ENCODE measurements around the gene CLSTN3. TPM values are rescaled to one million over a fixed set of nuclear protein-coding genes. Genes with fewer than 3 reads are reported as not detected.

Gene CLSTN3
- polyA plus RNA-seq, 1 of the 3 experiments (the other 2 are of a cell fraction): 12.7 TPM

- H3K4me2 ChIP-seq: peak overlapping the region; percentile 71
- WGBS (ENCODE audit: low lambda C conversion rate): 73% methylated on average over 9 of the region's 10 CpGs
- H3K79me2 ChIP-seq (ENCODE audit: insufficient read depth): no peaks in the 10 kb centered on the region
- peaks cover 0 to 8% of the 10 kb centered on the region in 2 experiments; a peak in 1 of 4 replicates for H3K4me1 ChIP-seq (ENCODE audit: control insufficient read depth in 1 of 2, insufficient read depth in 2 of 2, low read depth in 1 of 2, low read length in 1 of 2)
- no peak for DNase-seq
- no peak for TF ChIP-seq MXI1 (IDR thresholded peaks at IDR 0.05; ENCODE audit: low read depth, low read length)
- no peak for TF ChIP-seq TAF1 (IDR thresholded peaks at IDR 0.05; ENCODE audit: borderline replicate concordance, low read depth, low read length)
- TF ChIP-seq TEAD4 (IDR thresholded peaks at IDR 0.05; ENCODE audit: borderline replicate concordance, insufficient read depth): no peak
- no peak for TF ChIP-seq FOXJ3 (CRISPR knock-in tag; IDR thresholded peaks at IDR 0.05)
- TF ChIP-seq SMC3 (IDR thresholded peaks at IDR 0.05; ENCODE audit: low read depth, low read length): no peak
- no peak for TF ChIP-seq POLR2AphosphoS5 (IDR thresholded peaks at IDR 0.05; ENCODE audit: low read depth, low read length)
- TF ChIP-seq EZH2phosphoT487 (IDR thresholded peaks at IDR 0.05; ENCODE audit: borderline replicate concordance, low read depth): no peak
- no peak for TF ChIP-seq GATA2 (CRISPR knock-in tag; IDR thresholded peaks at IDR 0.05)
- no peak for TF ChIP-seq NRF1 (IDR thresholded peaks at IDR 0.05; ENCODE audit: low read depth, low read length)
- TF ChIP-seq CTCF (IDR thresholded peaks at IDR 0.05): no peak
- TF ChIP-seq CHD2 (IDR thresholded peaks at IDR 0.05; ENCODE audit: low read length, partially characterized antibody): no peak
- TF ChIP-seq NFIC (IDR thresholded peaks at IDR 0.05; ENCODE audit: borderline replicate concordance): no peak
- no peak for TF ChIP-seq USF1 (IDR thresholded peaks at IDR 0.05; ENCODE audit: borderline replicate concordance, low read depth)
- no peak for TF ChIP-seq RAD21 (IDR thresholded peaks at IDR 0.05; ENCODE audit: low read length)
- no peak for TF ChIP-seq ELF1 (IDR thresholded peaks at IDR 0.05)
- no peak for TF ChIP-seq PBX3 (IDR thresholded peaks at IDR 0.05)
- H3K4me3 ChIP-seq (ENCODE audit: low read depth in 2 of 2, low read length in 1 of 2): peak overlapping the region in 1 of 2 experiments; percentile 54; a peak in 2 of 4 replicates
- ChIA-PET POLR2A (interaction anchor here (0.7 kb wide), 1 partner anchor 148 kb away, joined by 3 read pairs; the partner anchor contains the start of gene C12orf57), CTCF (interaction anchor here (0.8 to 2.2 kb wide), 12 partner anchors 9 to 167 kb away, joined by 3 to 11 read pairs (median 4); partner anchors contain the start of genes C12orf57, C1S and RNU7-1)
- peak overlapping the region; percentile 33; the same call in 1 of the 2 replicates for H3K9ac ChIP-seq
- no peak overlapping the region for H3K27ac ChIP-seq (ENCODE audit: low read depth in 2 of 2, low read length in 1 of 2)
- H3K9me2 ChIP-seq: no peaks in the 10 kb centered on the region
- no peaks in the 10 kb centered on the region for H3K27me3 ChIP-seq (ENCODE audit: insufficient read depth)
- peak overlapping the region; percentile 91; the same call in 1 of the 2 replicates for H2AFZ ChIP-seq (ENCODE audit: low read depth)
- H4K20me1 ChIP-seq (ENCODE audit: insufficient read depth): no peaks in the 10 kb centered on the region
- no peaks in the 10 kb centered on the region for H3K9me3 ChIP-seq
- no peaks in the 10 kb centered on the region for H3K36me3 ChIP-seq (replicated peaks in 1 of 2; ENCODE audit: control insufficient read depth in 1 of 2, insufficient read depth in 2 of 2, low read length in 1 of 2)
- H3F3A ChIP-seq (replicated peaks; ENCODE audit: insufficient read depth): peaks cover 6% of the 10 kb centered on the region
Observed at GRCh38 chr12:7091660-7092228, 38.4 kb upstream of the CLSTN3 start.

All from SK-N-SH (cell line).